GM23338 (cell line): ENCODE measurements around the gene CHN2. TPM values are rescaled to one million over a fixed set of nuclear protein-coding genes. Genes with fewer than 3 reads are reported as not detected.

ENCODE experiments used
- ATAC-seq: fragments of 200-7000 bp; cut with Tn5 transposase; 3 replicates; pipeline ENCODE4 v1.9.1; 2020
- DNase-seq: peaks from one replicate; pipeline ENCODE4 v3.0.0-alpha.2; 2015; ENCODE audit warnings: low spot score
- H2AFZ ChIP-seq: fragments of 200-600 bp; sonication (generic); 2 replicates; pipeline ENCODE4 v1.8.0; 2016; ENCODE audit warnings: antibody characterized with exemption, mild to moderate bottlenecking, moderate library complexity
- H3F3A ChIP-seq: fragments of 200-600 bp; sonication (generic); replicated peaks from 2 replicates; pipeline ENCODE4 v1.8.0; 2017; ENCODE audit warnings: antibody characterized with exemption, mixed run types, low read depth
- H3K27ac ChIP-seq: fragments of 200-600 bp; sonication (generic); 2 replicates; pipeline ENCODE4 v1.6.1; 2016; ENCODE audit warnings: low read depth
- H3K27me3 ChIP-seq: fragments of 200-600 bp; sonication (generic); 2 replicates; pipeline ENCODE4 v1.8.0; 2016; ENCODE audit warnings: mild to moderate bottlenecking, mixed run types, moderate library complexity; ENCODE audit not compliant: insufficient read depth
- H3K36me3 ChIP-seq: fragments of 200-600 bp; sonication (generic); 2 replicates; pipeline ENCODE4 v1.8.0; 2016; ENCODE audit warnings: mild to moderate bottlenecking; ENCODE audit not compliant: insufficient read depth
- H3K4me1 ChIP-seq: fragments of 200-600 bp; sonication (generic); 2 replicates; pipeline ENCODE4 v1.8.0; 2016; ENCODE audit warnings: mild to moderate bottlenecking, moderate library complexity; ENCODE audit not compliant: insufficient read depth
- H3K4me2 ChIP-seq: fragments of 200-600 bp; sonication (generic); 2 replicates; pipeline ENCODE4 v1.7.1; 2017; ENCODE audit warnings: mixed run types
- H3K4me3 ChIP-seq: fragments of 200-600 bp; sonication (generic); 2 replicates; pipeline ENCODE4 v1.6.1; 2016; ENCODE audit warnings: mixed run types
- H3K79me2 ChIP-seq: fragments of 200-600 bp; sonication (generic); replicated peaks from 2 replicates; pipeline ENCODE4 v1.8.0; 2017; ENCODE audit warnings: mild to moderate bottlenecking; ENCODE audit not compliant: insufficient read depth
- H3K9me2 ChIP-seq: fragments of 200-600 bp; sonication (generic); 2 replicates; pipeline ENCODE4 v1.8.0; 2017; ENCODE audit not compliant: insufficient read depth
- H4K20me1 ChIP-seq: fragments of 200-600 bp; sonication (generic); replicated peaks from 2 replicates; pipeline ENCODE4 v1.8.0; 2017; ENCODE audit warnings: mild to moderate bottlenecking; ENCODE audit not compliant: insufficient read depth
- H3K27ac Mint-ChIP-seq: 2 replicates; pipeline ENCODE4 v1.8.0; 2020; ENCODE audit warnings: inconsistent platforms, mild to moderate bottlenecking, moderate library complexity, mixed read lengths
- H3K27me3 Mint-ChIP-seq: 3 replicates; pipeline ENCODE4 v1.8.0; 2022; ENCODE audit warnings: low read depth, mild to moderate bottlenecking, moderate library complexity, mixed read lengths, inconsistent platforms; ENCODE audit not compliant: insufficient read depth, poor library complexity
- H3K36me3 Mint-ChIP-seq: 3 replicates; pipeline ENCODE4 v1.8.0; 2021; ENCODE audit warnings: low read depth, mild to moderate bottlenecking, inconsistent platforms, moderate library complexity, mixed read lengths
- H3K4me1 Mint-ChIP-seq: 3 replicates; pipeline ENCODE4 v1.8.0; 2020; ENCODE audit warnings: mild to moderate bottlenecking, inconsistent platforms, mixed read lengths
- H3K4me3 Mint-ChIP-seq: 3 replicates; pipeline ENCODE4 v1.8.0; 2021; ENCODE audit warnings: moderate library complexity, mild to moderate bottlenecking, inconsistent platforms, mixed read lengths
- H3K9me3 Mint-ChIP-seq: 3 replicates; pipeline ENCODE4 v1.8.0; 2020; ENCODE audit warnings: moderate library complexity, mild to moderate bottlenecking, inconsistent platforms, mixed read lengths
- CTCF ChIP-seq, 2 experiments: fragments of 200-600 bp in 1 of 2; sonication (generic) in 1 of 2; conservative IDR thresholded peaks; 2 replicates each; pipeline versions ENCODE4 v1.5.1 to v1.6.1; 2016 to 2017; ENCODE audit warnings: antibody characterized with exemption in 2 of 2, low read depth in 2 of 2, mild to moderate bottlenecking in 2 of 2, moderate library complexity in 1 of 2
- EZH2phosphoT487 ChIP-seq: fragments of 200-600 bp; sonication (generic); IDR thresholded peaks from one replicate; pipeline ENCODE4 v1.8.1; 2018; ENCODE audit warnings: antibody characterized with exemption; ENCODE audit not compliant: unreplicated experiment
- NANOG ChIP-seq: IDR thresholded peaks from 2 replicates; pipeline ENCODE4 v1.6.1; 2016; ENCODE audit warnings: antibody characterized with exemption, borderline replicate concordance
- POLR2AphosphoS5 ChIP-seq: IDR thresholded peaks from 2 replicates; pipeline ENCODE4 v1.6.1; 2016; ENCODE audit warnings: antibody characterized with exemption, low read depth
- REST ChIP-seq: IDR thresholded peaks from one replicate; pipeline ENCODE4 v1.6.1; 2018; ENCODE audit warnings: antibody characterized with exemption; ENCODE audit not compliant: unreplicated experiment
- STAT1 ChIP-seq: IDR thresholded peaks from one replicate; pipeline ENCODE4 v1.6.1; 2016; ENCODE audit warnings: antibody characterized with exemption; ENCODE audit not compliant: unreplicated experiment
- ZNF114 ChIP-seq: fragments of 250-450 bp; sonication (Bioruptor Pico); IDR thresholded peaks from 2 replicates; pipeline ENCODE4 v1.5.0; 2020; ENCODE audit warnings: mild to moderate bottlenecking, moderate library complexity
- ZNF462 ChIP-seq: fragments of 250-450 bp; sonication (Bioruptor Pico); IDR thresholded peaks from 2 replicates; pipeline ENCODE4 v1.5.0; 2020; ENCODE audit warnings: mild to moderate bottlenecking, moderate library complexity
- polyA plus RNA-seq: library from polyadenylated mRNA; unstranded; fragments of >200 nt; fragmentation: Nextera tagmentation; extraction: Ambion mirVana; gene quantifications from 2 replicates; pipeline ENCODE4 v1.2.1, GENCODE V29; 2016
- total RNA-seq: library from RNA; depleted of rRNA; stranded (reverse); fragments of >200 nt; shearing (Covaris generic); gene quantifications from 2 replicates; pipeline ENCODE4 v1.2.3, GENCODE V29; 2014

The CHN2 gene
- total and polyA plus RNA-seq, 2 experiments from 2014 or later = 6.1 to 7.5 TPM

- no peak for DNase-seq
Observed at GRCh38 chr7:29207162-29207801, 12.7 kb downstream of the CHN2 start.

More at GRCh38 chr7:29207162-29207801, 12.7 kb downstream of the CHN2 start:
- no peaks in the 10 kb centered on the region for H4K20me1 ChIP-seq
- no peak overlapping the region for H2AFZ ChIP-seq
- H3K4me3 Mint-ChIP-seq = no peak overlapping the region
- H3K27ac Mint-ChIP-seq = no peak overlapping the region
- no peaks in the 10 kb centered on the region for H3F3A ChIP-seq
- H3K4me1 ChIP-seq = peaks cover 12% of the 10 kb centered on the region
- H3K9me3 Mint-ChIP-seq = no peaks in the 10 kb centered on the region
- H3K9me2 ChIP-seq = no peaks in the 10 kb centered on the region
- H3K4me1 Mint-ChIP-seq = peaks cover 7% of the 10 kb centered on the region
- TF ChIP-seq STAT1 (no peak), NANOG (no peak), EZH2phosphoT487 (no peak), POLR2AphosphoS5 (no peak), ZNF114 (CRISPR knock-in tag) (no peak), REST (no peak), ZNF462 (CRISPR knock-in tag) (no peak), CTCF (conservative IDR thresholded peaks at IDR 0.05; ENCODE audit: low read depth in 2 of 2) (no peak)
- peaks cover 5% of the 10 kb centered on the region for H3K27me3 Mint-ChIP-seq
- no peaks in the 10 kb centered on the region for H3K36me3 Mint-ChIP-seq
- no peak overlapping the region for H3K4me2 ChIP-seq
- H3K4me3 ChIP-seq = no peak overlapping the region
- ATAC-seq = no peak
- 0 out of 2 replicates have a peak, but pooled peaks cover 7% of the 10 kb centered on the region for H3K27me3 ChIP-seq
- no peaks in the 10 kb centered on the region for H3K36me3 ChIP-seq
- H3K27ac ChIP-seq = no peak overlapping the region
- no peaks in the 10 kb centered on the region for H3K79me2 ChIP-seq
